ENCODE data around the gene TAF12.
"Not testable (repeated sequence)": the region's sequence is repeated elsewhere in the genome, so short reads cannot be mapped to it uniquely, and the experiment has no call there.

TAF12 gene

DNA sequence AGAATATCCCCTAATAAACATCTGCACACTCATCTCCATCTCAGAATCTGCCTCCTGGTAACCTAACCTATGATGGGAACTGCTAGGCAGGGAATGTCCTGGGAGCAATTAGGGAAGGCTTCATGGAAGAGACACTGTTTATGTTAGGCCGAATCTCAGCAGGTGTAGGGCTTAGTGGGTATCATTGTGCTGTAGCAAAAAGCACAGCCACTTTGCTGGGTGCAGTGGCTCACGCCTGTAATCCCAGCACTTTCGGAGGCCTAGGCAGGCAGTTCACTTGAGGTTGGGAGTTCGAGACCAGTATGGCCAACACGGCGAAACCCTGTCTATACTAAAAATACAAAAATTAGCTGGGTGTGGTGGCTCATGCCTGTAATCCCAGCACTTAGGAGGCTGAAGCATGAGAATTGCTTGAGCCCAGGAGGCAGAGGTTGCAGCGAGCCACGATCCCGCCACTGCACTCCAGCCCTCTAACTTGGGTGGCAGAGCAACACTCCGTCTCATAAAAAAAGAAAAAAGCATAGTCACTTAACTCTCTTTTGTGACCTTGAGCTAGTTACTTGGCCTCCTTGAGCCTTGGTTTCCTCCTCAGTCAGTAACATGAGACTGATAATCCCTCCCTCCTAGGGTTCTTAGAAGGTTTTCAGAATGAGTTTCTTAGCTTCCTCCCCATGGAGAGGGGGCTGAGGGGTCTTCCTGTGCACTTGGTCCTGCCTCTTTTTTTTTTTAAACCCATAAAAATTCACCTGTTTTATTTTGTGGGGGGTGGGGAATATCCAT is 47.3 kb downstream of the TAF12 start:
- DNase-seq (ENCODE audit: extremely low spot score): no peak
- TF ChIP-seq ELF4 (IDR thresholded peaks at IDR 0.05): no peak
- TF ChIP-seq ZNF384 (IDR thresholded peaks at IDR 0.05): peak; percentile 45
- POLR2A ChIA-PET: interaction anchor here (2.3 kb wide), 1 partner anchor 14 kb away, joined by 9 read pairs; no protein-coding TSS in a partner anchor
- CTCF ChIA-PET: no interaction called here

DNA sequence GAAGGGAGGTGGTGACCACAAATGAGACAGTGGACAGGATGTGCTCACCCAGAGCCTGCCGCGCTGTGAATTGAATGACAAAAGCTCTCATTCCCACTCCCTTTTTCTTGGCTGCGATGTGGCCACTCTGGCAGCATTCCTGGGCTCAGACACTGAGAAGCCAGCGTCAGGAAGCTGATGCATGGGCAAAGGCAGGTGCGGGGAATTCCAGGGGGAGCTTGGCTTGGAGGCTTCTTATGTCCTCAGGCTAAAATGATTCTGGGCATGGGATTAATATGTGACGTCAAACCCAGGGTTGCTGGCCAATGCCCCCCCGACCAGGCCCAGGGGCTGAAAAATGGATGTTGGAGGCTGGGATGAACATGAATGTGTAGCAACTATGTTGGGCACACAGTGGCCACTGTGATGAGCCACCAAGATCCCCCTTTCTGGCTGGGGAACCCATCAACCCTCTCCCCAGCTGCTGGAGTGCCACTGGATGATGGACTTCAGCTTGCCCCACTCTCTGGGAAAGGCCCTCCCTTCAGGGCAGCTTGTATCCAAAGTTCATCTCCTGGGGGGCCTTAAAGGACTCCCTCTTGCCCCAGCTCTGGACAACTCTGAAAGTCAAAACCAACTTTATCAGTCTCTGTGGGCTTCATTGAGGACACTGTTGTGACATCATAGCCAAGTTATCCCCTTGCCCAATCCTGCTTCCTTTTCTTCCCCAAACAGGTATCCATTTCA is 48.0 kb downstream of the TAF12 start:
- POLR2A ChIA-PET: interaction anchor here (2.3 kb wide), 1 partner anchor 13 kb away, joined by 9 read pairs; no protein-coding TSS in a partner anchor
- DNase-seq (ENCODE audit: extremely low spot score); CTCF ChIA-PET: not testable (repeated sequence)

DNA sequence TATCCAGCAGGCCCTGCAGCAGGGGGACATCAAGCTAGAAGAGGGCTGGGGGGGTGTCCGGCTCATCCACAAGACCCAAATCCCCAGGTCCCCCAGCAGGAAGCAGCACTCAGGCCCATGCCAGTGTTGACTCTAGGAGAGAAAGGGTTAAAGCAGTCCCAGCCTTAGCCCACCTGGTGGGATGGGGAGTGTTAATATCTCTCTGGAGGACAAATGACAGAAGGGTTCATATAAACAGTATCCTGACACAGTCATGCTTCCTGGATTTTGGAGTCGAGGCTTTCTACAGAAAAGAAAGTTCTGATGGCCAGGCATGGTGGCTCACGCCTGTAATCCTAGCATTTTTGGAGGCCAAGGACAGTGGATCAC is 48.9 kb downstream of the TAF12 start:
- CTCF ChIA-PET; DNase-seq (ENCODE audit: extremely low spot score): not testable (repeated sequence)

DNA sequence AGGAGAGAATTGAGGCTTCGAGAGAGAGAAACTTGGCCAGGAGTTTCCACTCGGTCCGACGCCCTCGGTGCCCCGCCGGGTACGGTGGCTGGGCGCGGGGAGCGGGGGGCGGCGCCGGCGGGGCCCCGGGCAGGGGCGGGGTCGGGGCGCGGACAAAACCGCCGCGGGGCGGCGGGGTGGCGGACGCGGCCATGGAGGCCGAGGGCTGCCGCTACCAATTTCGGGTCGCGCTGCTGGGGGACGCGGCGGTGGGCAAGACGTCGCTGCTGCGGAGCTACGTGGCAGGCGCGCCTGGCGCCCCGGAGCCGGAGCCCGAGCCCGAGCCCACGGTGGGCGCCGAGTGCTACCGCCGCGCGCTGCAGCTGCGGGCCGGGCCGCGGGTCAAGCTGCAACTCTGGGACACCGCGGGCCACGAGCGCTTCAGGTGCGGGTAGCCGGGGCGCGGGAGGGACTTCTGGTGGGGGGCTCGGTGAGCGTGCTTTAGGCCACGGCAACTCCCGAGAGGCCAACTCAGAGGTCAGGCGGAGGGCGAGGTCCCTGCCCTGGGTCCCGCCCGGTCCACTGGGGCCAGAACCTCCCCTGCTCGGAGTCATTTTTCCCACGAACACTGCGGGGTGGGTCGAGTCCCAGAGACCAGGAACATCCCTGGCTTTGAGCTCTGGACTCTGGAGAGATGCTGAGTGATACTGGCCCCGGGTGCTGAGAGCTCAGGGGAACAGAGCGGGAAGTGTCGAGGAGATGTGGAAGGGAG is 50.4 kb downstream of the TAF12 start:
- POLR2A ChIA-PET: interaction anchor here (1.3 kb wide), 1 partner anchor 10 kb away, joined by 5 read pairs; no protein-coding TSS in a partner anchor

More for the DNA sequence above, 48.9 kb downstream of the TAF12 start:
- POLR2A ChIA-PET: interaction anchor here (2.3 kb wide), 1 partner anchor 12 kb away, joined by 9 read pairs; no protein-coding TSS in a partner anchor

DNA sequence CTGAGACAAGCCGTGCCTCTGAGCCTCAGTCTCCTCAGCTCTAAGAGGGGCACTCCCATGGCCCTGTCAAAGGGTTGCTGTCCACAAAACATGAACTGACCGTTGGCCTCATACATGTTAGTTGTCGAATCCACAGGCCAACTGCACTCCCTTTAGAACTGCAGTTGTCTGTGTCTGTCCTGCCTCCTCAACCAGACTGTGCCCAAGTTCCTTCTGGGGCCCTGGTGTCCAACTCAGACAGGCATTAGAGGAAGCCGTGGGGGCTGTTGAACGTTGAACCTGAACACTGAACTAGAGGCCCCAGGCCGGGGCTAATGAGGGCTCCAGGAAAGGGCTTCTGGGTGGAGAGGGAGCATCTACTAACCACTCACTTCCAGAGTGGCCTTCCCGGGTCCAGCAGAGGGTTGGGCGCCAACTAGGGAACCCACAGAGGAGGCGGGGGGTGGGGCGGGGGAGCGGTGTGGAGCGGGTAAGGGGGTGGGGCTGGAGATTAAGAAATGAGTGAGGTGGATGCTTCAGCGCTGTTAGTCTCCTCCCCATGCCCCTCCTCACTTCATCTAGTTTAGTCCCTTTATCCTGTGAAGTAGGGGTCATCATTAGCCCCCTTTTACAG is 51.1 kb downstream of the TAF12 start, which contains the start of gene RAB42:
RAB42 (plus strand) TSS at position 558 of the 613 bp plus-strand sequence. CDS start 247 bp downstream, outside the sequence.
- ChIA-PET CTCF (no interaction called here), POLR2A (interaction anchor here (1.3 to 2.3 kb wide), 2 partner anchors 10 kb away, joined by 5 to 23 read pairs; no protein-coding TSS in a partner anchor)
- TF ChIP-seq L3MBTL2 (conservative IDR thresholded peaks at IDR 0.05) (no peak), TARDBP (IDR thresholded peaks at IDR 0.05) (no peak), ZNF384 (IDR thresholded peaks at IDR 0.05) (no peak), SP1 (IDR thresholded peaks at IDR 0.05) (no peak), LEF1 (IDR thresholded peaks at IDR 0.05; ENCODE audit: borderline replicate concordance) (no peak), NFRKB (IDR thresholded peaks at IDR 0.05) (no peak), SUZ12 (IDR thresholded peaks at IDR 0.05) (no peak), ELF4 (IDR thresholded peaks at IDR 0.05) (no peak), FOXM1 (IDR thresholded peaks at IDR 0.05; ENCODE audit: borderline replicate concordance) (no peak), FOXA1 (IDR thresholded peaks at IDR 0.05) (no peak), ARNT (IDR thresholded peaks at IDR 0.05) (no peak), BHLHE40 (IDR thresholded peaks at IDR 0.05; ENCODE audit: borderline replicate concordance) (no peak), HDGF (IDR thresholded peaks at IDR 0.05; ENCODE audit: borderline replicate concordance) (no peak), CTBP1 (IDR thresholded peaks at IDR 0.05; ENCODE audit: borderline replicate concordance) (no peak), FOXK2 (IDR thresholded peaks at IDR 0.05) (no peak)
- TF ChIP-seq, protein P1, sequence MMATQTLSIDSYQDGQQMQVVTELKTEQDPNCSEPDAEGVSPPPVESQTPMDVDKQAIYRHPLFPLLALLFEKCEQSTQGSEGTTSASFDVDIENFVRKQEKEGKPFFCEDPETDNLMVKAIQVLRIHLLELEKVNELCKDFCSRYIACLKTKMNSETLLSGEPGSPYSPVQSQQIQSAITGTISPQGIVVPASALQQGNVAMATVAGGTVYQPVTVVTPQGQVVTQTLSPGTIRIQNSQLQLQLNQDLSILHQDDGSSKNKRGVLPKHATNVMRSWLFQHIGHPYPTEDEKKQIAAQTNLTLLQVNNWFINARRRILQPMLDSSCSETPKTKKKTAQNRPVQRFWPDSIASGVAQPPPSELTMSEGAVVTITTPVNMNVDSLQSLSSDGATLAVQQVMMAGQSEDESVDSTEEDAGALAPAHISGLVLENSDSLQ (IDR thresholded peaks at IDR 0.05): no peak
- no peak for DNase-seq (ENCODE audit: extremely low spot score)

More for the DNA sequence above, 50.4 kb downstream of the TAF12 start:
- DNase-seq (ENCODE audit: extremely low spot score): no peak
- CTCF ChIA-PET: no interaction called here
- TF ChIP-seq TARDBP (IDR thresholded peaks at IDR 0.05) (no peak), LEF1 (IDR thresholded peaks at IDR 0.05; ENCODE audit: borderline replicate concordance) (no peak), BHLHE40 (IDR thresholded peaks at IDR 0.05; ENCODE audit: borderline replicate concordance) (no peak), HDGF (IDR thresholded peaks at IDR 0.05; ENCODE audit: borderline replicate concordance) (no peak), ARNT (IDR thresholded peaks at IDR 0.05) (no peak), ZNF384 (IDR thresholded peaks at IDR 0.05) (no peak), NFRKB (IDR thresholded peaks at IDR 0.05) (no peak), FOXM1 (IDR thresholded peaks at IDR 0.05; ENCODE audit: borderline replicate concordance) (no peak), SP1 (IDR thresholded peaks at IDR 0.05) (no peak), ELF4 (IDR thresholded peaks at IDR 0.05) (no peak), FOXK2 (IDR thresholded peaks at IDR 0.05) (no peak), CTBP1 (IDR thresholded peaks at IDR 0.05; ENCODE audit: borderline replicate concordance) (no peak), SUZ12 (IDR thresholded peaks at IDR 0.05) (no peak), L3MBTL2 (conservative IDR thresholded peaks at IDR 0.05) (no peak), FOXA1 (IDR thresholded peaks at IDR 0.05) (no peak)
- TF ChIP-seq, protein P1 (IDR thresholded peaks at IDR 0.05): no peak

DNA sequence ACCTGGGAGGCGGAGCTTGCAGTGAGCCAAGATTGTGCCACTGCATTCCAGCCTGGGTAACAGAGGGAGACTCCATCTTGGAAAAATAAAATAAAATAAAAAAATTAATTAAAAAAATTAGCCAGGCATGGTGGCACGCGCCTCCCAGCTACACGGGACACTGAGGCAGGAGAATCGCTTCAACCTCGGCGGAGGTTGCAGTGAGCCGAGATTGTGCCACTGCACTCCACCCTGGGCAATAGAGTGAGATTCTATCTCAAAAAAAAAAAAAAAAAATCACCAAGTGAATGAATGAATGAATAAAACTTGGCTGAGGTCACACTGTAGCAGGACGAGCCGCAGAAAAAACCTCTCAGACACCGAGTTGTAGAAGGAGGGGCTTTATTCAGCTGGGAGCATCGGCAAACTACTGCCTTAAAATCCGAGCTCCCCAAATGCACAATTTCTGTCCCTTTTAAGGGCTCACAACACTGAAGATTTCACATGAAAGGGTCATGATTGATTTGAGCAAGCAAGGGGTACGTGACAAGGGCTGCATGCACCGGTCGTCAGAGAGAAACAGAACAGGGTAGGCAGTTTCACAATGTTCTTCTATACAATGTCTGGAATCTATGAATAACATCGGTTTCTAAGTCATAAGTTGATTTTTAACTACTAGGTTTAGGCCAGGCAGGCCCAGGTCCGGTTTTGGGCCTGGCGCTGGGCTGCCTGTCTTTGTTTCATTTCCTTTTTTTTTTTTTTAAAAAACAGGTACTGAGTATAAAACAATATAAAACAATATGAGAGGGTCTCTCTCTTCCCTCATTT is 56.1 kb downstream of the TAF12 start:
- DNase-seq (ENCODE audit: extremely low spot score); CTCF ChIA-PET: not testable (repeated sequence)
- POLR2A ChIA-PET: interaction anchor here (0.6 kb wide), 1 partner anchor 74 kb away, joined by 3 read pairs; no protein-coding TSS in a partner anchor
